H1 (cell line): Measurements from ENCODE around the gene AVP. TPM values are rescaled to one million over a fixed set of nuclear protein-coding genes. Genes with fewer than 3 reads are reported as not detected.

ENCODE experiments used
- BRCA1 ChIP-seq: IDR thresholded peaks from 2 replicates; pipeline ENCODE4 v1.6.1; 2012; ENCODE audit warnings: low read depth, low read length, improper control_type of control experiment
- MAFK ChIP-seq: IDR thresholded peaks from 2 replicates; pipeline ENCODE4 v1.6.1; 2012; ENCODE audit warnings: low read depth, mild to moderate bottlenecking, improper control_type of control experiment, low read length
- NRF1 ChIP-seq: IDR thresholded peaks from 2 replicates; pipeline ENCODE4 v1.6.1; 2011; ENCODE audit warnings: mild to moderate bottlenecking, low read depth, low read length, improper control_type of control experiment
- SUZ12 ChIP-seq: fragments of 200-600 bp; sonication (generic); IDR thresholded peaks from 2 replicates; pipeline ENCODE4 v1.6.1; 2012; ENCODE audit warnings: mild to moderate bottlenecking, inconsistent platforms, low read length, moderate library complexity, mixed read lengths
- TAF7 ChIP-seq: optimal IDR thresholded peaks from 2 replicates; pipeline ENCODE3; 2011; ENCODE audit warnings: low read depth, mild to moderate bottlenecking, inconsistent platforms, low read length, moderate library complexity, borderline replicate concordance
- polyA plus RNA-seq, 7 experiments: library from polyadenylated mRNA; depleted of rRNA in 3 of 7; stranded (reverse) in 5 of 7; unstranded in 2 of 7; fragments of >200 nt in 5 of 7; fragments of 200-250 nt in 2 of 7; gene quantifications; 1 replicate in 5 of 7; 2 replicates in 1 of 7; 4 replicates in 1 of 7; pipeline versions ENCODE4 v1.2.1 to v1.2.3, GENCODE V29; 2011 to 2013; ENCODE audit warnings: missing spikeins in 2 of 7, mixed read lengths in 2 of 7
- total RNA-seq: library from RNA; stranded (reverse); fragmentation: NEBNext Ultra II Directional; extraction: Animal tissue kit (Norgen Biotek cat#: 25700); gene quantifications from 2 replicates; pipeline ENCODE4 v1.2.1, GENCODE V29; 2021

The AVP gene
- total and polyA plus RNA-seq, 2 of the 8 experiments (the other 6 are each of a cell fraction or from before 2014, with no cell fraction given): 0.18 TPM; not detected in 1

GRCh38 chr20:3051385-3052019, 33.0 kb downstream of the AVP start (continued):
- TF ChIP-seq NRF1 (no peak), MAFK (no peak), TAF7 (no peak), BRCA1 (no peak), SUZ12 (no peak)
